Cardiac fibroblast (primary cell): ENCODE measurements around the gene PHF13.

Experiments used
- DNase-seq, 2 donors: peaks; one replicate each; pipeline versions ENCODE4 v3.0.0 to v3.0.0-alpha.2; 2010; ENCODE audit warnings: low read depth in 2 of 2
- H3K4me3 ChIP-seq, 2 donors: replicated peaks in 1 of 2; 1 replicate in 1 of 2; 2 replicates in 1 of 2; pipeline ENCODE4 v1.5.1; 2011; ENCODE audit warnings: low read depth in 2 of 2, low read length in 2 of 2, mild to moderate bottlenecking in 2 of 2, moderate library complexity in 1 of 2
- TF ChIP-seq, protein P1 (sequence below): IDR thresholded peaks from one replicate; pipeline ENCODE4 v1.5.1; 2011; ENCODE audit warnings: low read depth, mild to moderate bottlenecking, low read length, inconsistent platforms

PHF13 gene

DNA sequence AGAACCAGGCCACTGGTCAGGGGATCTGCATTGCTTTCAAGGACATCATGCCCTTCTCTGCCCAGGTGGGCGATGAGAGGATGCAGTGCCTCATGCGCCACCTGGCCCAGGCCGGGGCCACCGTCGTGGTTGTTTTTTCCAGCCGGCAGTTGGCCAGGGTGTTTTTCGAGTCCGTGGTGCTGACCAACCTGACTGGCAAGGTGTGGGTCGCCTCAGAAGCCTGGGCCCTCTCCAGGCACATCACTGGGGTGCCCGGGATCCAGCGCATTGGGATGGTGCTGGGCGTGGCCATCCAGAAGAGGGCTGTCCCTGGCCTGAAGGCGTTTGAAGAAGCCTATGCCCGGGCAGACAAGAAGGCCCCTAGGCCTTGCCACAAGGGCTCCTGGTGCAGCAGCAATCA is 38.7 kb upstream of the PHF13 start:
- H3K4me3 ChIP-seq, result no peak overlapping the region
- no peak for DNase-seq
- TF ChIP-seq, protein P1, sequence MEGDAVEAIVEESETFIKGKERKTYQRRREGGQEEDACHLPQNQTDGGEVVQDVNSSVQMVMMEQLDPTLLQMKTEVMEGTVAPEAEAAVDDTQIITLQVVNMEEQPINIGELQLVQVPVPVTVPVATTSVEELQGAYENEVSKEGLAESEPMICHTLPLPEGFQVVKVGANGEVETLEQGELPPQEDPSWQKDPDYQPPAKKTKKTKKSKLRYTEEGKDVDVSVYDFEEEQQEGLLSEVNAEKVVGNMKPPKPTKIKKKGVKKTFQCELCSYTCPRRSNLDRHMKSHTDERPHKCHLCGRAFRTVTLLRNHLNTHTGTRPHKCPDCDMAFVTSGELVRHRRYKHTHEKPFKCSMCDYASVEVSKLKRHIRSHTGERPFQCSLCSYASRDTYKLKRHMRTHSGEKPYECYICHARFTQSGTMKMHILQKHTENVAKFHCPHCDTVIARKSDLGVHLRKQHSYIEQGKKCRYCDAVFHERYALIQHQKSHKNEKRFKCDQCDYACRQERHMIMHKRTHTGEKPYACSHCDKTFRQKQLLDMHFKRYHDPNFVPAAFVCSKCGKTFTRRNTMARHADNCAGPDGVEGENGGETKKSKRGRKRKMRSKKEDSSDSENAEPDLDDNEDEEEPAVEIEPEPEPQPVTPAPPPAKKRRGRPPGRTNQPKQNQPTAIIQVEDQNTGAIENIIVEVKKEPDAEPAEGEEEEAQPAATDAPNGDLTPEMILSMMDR, result no peak

DNA sequence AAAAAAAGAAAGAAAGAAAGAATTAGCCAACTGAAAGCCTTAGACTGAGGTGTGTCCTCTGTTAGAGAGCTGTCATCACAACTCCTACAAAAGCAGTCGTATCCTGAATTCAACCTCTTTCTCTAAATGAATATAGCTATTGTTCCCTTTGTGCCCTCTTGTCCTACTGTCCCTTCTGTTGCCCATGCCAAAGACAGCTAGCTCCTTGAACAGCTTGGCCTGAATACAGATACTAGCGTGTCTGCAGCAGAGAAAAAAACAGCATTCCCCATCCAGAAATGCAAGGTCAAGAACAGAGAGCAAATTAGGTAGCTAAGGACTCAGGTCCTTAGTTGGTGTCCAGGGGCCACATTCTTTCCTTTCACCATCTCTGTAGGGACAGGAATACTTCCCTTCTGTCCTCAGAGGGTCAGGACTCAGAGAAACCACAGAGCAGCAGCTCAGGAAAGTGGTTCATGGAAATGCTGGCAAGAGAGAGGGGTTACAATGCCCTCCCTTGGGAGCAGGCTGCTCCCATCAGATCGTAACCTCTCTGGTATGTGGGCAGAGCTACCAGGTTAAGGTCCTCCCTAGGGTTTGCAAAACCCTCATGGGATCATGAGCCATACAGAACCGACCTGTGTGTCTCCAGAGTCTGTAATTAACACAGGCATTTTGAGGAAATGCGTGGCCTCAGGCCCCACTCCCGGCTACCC is 35.6 kb upstream of the PHF13 start:
- peak in 1 of 2 donors; percentile 73 for DNase-seq
- TF ChIP-seq, protein P1, result no peak
- H3K4me3 ChIP-seq, result no peak overlapping the region

DNA sequence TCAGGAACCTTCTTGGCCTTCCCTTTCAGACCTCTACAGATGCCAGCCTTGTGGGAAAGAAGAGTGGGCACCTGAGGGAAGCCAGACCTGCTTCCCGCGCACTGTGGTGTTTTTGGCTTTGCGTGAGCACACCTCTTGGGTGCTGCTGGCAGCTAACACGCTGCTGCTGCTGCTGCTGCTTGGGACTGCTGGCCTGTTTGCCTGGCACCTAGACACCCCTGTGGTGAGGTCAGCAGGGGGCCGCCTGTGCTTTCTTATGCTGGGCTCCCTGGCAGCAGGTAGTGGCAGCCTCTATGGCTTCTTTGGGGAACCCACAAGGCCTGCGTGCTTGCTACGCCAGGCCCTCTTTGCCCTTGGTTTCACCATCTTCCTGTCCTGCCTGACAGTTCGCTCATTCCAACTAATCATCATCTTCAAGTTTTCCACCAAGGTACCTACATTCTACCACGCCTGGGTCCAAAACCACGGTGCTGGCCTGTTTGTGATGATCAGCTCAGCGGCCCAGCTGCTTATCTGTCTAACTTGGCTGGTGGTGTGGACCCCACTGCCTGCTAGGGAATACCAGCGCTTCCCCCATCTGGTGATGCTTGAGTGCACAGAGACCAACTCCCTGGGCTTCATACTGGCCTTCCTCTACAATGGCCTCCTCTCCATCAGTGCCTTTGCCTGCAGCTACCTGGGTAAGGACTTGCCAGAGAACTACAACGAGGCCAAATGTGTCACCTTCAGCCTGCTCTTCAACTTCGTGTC is 34.7 kb upstream of the PHF13 start:
- no peak for DNase-seq
- no peak overlapping the region for H3K4me3 ChIP-seq
- TF ChIP-seq, protein P1, result no peak

- TF ChIP-seq, protein P1, result no peak
- H3K4me3 ChIP-seq, result peak within 1 kb of the TSS; percentile 80 to 91
- peak; percentile 97 to 98 for DNase-seq
Observed at GRCh38 chr1:6579374-6580118, 34.0 kb upstream of the PHF13 start, which contains the start of gene ZBTB48. Gene ZBTB48, plus strand, starts transcription at chr1:6579994. Its CDS starts 616 bp downstream, at chr1:6580610.

GRCh38 chr1:6580119-6580592 is 33.4 kb upstream of the PHF13 start:
- peak overlapping the region; percentile 80 to 91 for H3K4me3 ChIP-seq
- no peak for DNase-seq
- TF ChIP-seq, protein P1, result no peak

DNA sequence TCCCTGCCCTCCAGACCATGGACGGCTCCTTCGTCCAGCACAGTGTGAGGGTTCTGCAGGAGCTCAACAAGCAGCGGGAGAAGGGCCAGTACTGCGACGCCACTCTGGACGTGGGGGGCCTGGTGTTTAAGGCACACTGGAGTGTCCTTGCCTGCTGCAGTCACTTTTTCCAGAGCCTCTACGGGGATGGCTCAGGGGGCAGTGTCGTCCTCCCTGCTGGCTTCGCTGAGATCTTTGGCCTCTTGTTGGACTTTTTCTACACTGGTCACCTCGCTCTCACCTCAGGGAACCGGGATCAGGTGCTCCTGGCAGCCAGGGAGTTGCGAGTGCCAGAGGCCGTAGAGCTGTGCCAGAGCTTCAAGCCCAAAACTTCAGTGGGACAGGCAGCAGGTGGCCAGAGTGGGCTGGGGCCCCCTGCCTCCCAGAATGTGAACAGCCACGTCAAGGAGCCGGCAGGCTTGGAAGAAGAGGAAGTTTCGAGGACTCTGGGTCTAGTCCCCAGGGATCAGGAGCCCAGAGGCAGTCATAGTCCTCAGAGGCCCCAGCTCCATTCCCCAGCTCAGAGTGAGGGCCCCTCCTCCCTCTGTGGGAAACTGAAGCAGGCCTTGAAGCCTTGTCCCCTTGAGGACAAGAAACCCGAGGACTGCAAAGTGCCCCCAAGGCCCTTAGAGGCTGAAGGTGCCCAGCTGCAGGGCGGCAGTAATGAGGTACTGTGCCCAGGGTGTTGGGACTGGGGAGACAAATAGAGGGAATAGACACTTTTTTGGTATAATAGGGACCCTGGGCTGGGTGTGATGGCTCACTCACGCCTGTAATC is 32.7 kb upstream of the PHF13 start:
- TF ChIP-seq, protein P1, result peak; percentile 13
- DNase-seq, result peak in 1 of 2 donors; percentile 19
- peak overlapping the region; percentile 80 to 91 for H3K4me3 ChIP-seq
